ENCODE measurements around the gene RBM23. TPM values are rescaled to one million over a fixed set of nuclear protein-coding genes. Genes with fewer than 3 reads are reported as not detected.

Gene RBM23
- polyA plus RNA-seq, 2 of the 4 experiments (the other 2 are of a cell fraction): 65.8 to 68.0 TPM

DNA sequence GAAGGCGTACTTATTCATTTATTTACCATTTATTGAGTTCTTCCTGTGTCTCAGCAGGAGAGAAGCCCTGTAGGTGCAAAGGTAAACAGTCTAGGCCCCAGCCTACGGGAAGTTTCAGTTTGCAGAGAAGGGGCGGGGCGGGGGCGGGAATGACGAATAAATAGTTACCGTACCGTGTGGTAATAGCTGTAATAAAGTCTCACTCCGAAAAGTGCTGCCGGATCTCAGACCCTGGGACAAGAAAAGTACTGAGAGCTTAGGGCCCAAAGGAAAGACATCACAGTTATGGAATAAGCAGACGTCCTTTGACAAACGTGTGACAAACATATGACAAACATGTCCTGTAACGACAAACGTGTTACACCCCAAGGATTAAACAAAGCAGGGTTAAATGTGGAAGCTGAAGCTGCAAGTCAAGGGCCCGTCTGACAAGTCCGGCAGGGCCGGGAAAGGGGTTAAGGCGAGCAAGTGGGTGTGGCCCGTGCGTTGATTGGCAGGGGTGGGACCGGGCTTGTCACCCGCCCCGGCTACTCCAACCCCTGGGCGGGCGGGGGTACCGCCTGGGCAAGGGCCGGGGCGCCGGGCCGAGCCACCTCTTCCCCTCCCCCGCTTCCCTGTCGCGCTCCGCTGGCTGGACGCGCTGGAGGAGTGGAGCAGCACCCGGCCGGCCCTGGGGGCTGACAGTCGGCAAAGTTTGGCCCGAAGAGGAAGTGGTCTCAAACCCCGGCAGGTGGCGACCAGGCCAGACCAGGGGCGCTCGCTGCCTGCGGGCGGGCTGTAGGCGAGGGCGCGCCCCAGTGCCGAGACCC lies 47.5 kb downstream of the RBM23 start, which contains the start of gene LRP10:
LRP10 (plus strand) TSS at position 517 of the 809 bp plus-strand sequence. CDS start 564 bp downstream, outside the sequence.
- POLR2A ChIA-PET: interaction anchor here (0.7 to 3.1 kb wide), 12 partner anchors 9 to 282 kb away, joined by 3 to 12 read pairs (median 3); partner anchors contain the start of genes DAD1, OXA1L, PRMT5 and RBM23
- peak within 1 kb of the TSS; percentile 78 for H3K4me3 ChIP-seq
- H3K4me1 ChIP-seq: peaks cover 21% of the 10 kb centered on the region
- CTCF ChIA-PET: interaction anchor here (0.6 to 23.1 kb wide), 21 partner anchors 11 to 315 kb away, joined by 3 to 368 read pairs (median 6); partner anchors contain the start of genes MMP14, PRMT5, RBM23 and REM2
- ATAC-seq (peak; percentile 90 to 93), DNase-seq (ENCODE audit: low read depth in 1 of 2, low spot score in 1 of 2) (peak; percentile 80 to 93), FAIRE-seq (no peak)
- no peaks in the 10 kb centered on the region for H3K9me3 ChIP-seq
- under 1% methylated on average over 29 of the region's 50 CpGs for WGBS (ENCODE audit: missing lambda C conversion rate)
- peak within 1 kb of the TSS; percentile 81 for H3K4me2 ChIP-seq
- TF ChIP-seq MAX (IDR thresholded peaks at IDR 0.05) (peak; percentile 12; the same call in 1 of the 2 replicates), JUNB (IDR thresholded peaks at IDR 0.05) (no peak), JUN (IDR thresholded peaks at IDR 0.05) (peak in 1 of 2 experiments; percentile 63; a peak in 2 of 5 replicates), KDM1A (IDR thresholded peaks at IDR 0.05; ENCODE audit: low read depth) (no peak), E2F6 (IDR thresholded peaks at IDR 0.05; ENCODE audit: borderline replicate concordance, low read depth) (0 out of 2 replicates have a peak, but pooled peaks have one; percentile 11), PHF8 (IDR thresholded peaks at IDR 0.05; ENCODE audit: borderline replicate concordance, low read depth) (peak; percentile 45; the same call in 1 of the 2 replicates), CTCF (IDR thresholded peaks at IDR 0.05) (no peak), MYC (IDR thresholded peaks at IDR 0.05; ENCODE audit: borderline replicate concordance, low read length) (0 out of 2 replicates have a peak, but pooled peaks have one; percentile 23), CHD4 (IDR thresholded peaks at IDR 0.05; ENCODE audit: borderline replicate concordance) (no peak), POLR2A (IDR thresholded peaks at IDR 0.05; ENCODE audit: low read length) (peak; percentile 48), ATOH8 (CRISPR knock-in tag; IDR thresholded peaks at IDR 0.05; ENCODE audit: low read depth) (no peak), CEBPB (IDR thresholded peaks at IDR 0.05) (peak in 1 of 2 experiments; percentile 3; a peak in 1 of 4 replicates)
- TF ChIP-seq, protein P1, sequence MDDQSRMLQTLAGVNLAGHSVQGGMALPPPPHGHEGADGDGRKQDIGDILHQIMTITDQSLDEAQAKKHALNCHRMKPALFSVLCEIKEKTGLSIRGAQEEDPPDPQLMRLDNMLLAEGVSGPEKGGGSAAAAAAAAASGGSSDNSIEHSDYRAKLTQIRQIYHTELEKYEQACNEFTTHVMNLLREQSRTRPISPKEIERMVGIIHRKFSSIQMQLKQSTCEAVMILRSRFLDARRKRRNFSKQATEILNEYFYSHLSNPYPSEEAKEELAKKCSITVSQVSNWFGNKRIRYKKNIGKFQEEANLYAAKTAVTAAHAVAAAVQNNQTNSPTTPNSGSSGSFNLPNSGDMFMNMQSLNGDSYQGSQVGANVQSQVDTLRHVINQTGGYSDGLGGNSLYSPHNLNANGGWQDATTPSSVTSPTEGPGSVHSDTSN (IDR thresholded peaks at IDR 0.05): peak; percentile 95
- peak within 1 kb of the TSS; percentile 94 to 98 for H3K27ac ChIP-seq

DNA sequence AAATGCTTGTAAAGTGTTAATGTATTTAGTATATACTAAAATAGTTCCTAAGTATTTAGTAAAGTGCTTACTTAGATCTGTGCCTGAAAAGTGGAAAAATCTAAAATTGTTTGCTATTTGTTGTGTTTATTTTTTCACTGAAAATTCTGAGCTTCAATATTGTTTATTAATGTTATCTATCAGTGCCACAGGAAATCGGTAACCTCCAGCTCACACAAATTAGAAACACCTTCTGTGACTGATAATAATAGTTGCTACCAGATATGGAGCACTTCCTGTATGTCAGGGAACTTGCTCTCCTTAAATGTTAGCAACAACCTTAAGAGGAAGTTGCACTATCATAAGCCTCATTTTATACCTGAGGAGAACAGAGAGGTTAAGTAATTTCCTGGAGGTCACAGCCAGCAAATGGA lies 48.1 kb downstream of the RBM23 start:
- H3K27ac ChIP-seq: peak overlapping the region; percentile 94 to 98
- DNase-seq (ENCODE audit: low read depth in 1 of 2, low spot score in 1 of 2) (no peak), FAIRE-seq (no peak), ATAC-seq (peak in 1 of 2 experiments; percentile 25; a peak in 3 of 6 replicates)
- peak; percentile 76 for TF ChIP-seq ZFP36 (IDR thresholded peaks at IDR 0.05; ENCODE audit: borderline replicate concordance, partially characterized antibody)
- no peak for TF ChIP-seq CBX2 (IDR thresholded peaks at IDR 0.05; ENCODE audit: borderline replicate concordance, low read depth)
- H3K4me2 ChIP-seq: peak overlapping the region; percentile 81
- H3K4me1 ChIP-seq: peaks cover 21% of the 10 kb centered on the region
- ChIA-PET POLR2A (interaction anchor here (0.7 to 3.1 kb wide), 8 partner anchors 12 to 281 kb away, joined by 3 to 12 read pairs (median 4); partner anchors contain the start of genes DAD1, OXA1L, PRMT5 and RBM23), CTCF (interaction anchor here (0.8 to 23.1 kb wide), 8 partner anchors 10 to 315 kb away, joined by 3 to 368 read pairs (median 34); partner anchors contain the start of gene REM2)
- WGBS (ENCODE audit: missing lambda C conversion rate): 3% methylated on average over 1 of the region's 1 CpG
- H3K9me3 ChIP-seq: no peaks in the 10 kb centered on the region
- peak overlapping the region; percentile 78 for H3K4me3 ChIP-seq
